Inflammatory macrophage treated with lipopolysaccharide for 1 hour (primary cell): ENCODE results near the gene LRP1.

ENCODE experiments used
- DNase-seq, 2 donors: peaks; one replicate each; pipeline ENCODE4 v3.0.0-alpha.2; 2020 to 2022

Gene LRP1

DNA sequence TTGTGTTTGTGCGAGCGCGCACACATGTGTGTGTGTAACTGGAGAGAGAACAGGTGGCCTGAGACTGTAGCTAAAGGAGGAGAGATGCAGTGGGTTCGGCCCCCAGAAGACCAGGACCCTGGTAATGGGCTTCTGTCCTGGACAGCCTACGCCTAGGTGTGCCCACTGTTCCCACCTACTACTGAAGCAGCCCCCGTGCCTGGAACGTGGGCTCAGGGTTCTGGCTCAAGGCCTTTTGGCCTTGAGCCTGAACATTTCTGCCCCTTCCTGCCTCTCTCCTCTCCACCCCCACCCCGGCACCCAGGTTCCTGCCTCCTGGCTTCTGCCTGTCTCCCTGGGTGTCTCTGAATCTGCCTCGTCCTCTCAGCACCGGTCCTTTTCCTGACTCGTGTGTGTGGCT lies 86.8 kb downstream of the LRP1 start:
- DNase-seq, result no peak

DNA sequence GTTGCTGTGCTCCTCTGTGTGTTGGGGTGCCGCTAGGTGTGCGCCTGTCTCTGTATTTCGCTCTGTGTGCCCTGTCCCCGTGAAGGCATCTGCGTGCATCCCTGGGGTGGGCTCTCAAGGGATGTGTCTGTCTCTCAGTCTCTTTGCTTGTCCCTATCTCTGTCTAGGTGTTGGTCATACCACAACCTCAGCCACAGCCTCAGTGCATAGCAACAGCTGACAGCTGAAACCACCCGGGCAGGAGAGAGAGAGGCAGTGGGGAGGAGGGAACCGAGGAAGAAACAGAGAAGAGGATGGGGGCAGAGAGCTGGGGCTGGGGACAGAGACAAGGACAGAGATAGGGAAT lies 87.4 kb downstream of the LRP1 start:
- no peak for DNase-seq

DNA sequence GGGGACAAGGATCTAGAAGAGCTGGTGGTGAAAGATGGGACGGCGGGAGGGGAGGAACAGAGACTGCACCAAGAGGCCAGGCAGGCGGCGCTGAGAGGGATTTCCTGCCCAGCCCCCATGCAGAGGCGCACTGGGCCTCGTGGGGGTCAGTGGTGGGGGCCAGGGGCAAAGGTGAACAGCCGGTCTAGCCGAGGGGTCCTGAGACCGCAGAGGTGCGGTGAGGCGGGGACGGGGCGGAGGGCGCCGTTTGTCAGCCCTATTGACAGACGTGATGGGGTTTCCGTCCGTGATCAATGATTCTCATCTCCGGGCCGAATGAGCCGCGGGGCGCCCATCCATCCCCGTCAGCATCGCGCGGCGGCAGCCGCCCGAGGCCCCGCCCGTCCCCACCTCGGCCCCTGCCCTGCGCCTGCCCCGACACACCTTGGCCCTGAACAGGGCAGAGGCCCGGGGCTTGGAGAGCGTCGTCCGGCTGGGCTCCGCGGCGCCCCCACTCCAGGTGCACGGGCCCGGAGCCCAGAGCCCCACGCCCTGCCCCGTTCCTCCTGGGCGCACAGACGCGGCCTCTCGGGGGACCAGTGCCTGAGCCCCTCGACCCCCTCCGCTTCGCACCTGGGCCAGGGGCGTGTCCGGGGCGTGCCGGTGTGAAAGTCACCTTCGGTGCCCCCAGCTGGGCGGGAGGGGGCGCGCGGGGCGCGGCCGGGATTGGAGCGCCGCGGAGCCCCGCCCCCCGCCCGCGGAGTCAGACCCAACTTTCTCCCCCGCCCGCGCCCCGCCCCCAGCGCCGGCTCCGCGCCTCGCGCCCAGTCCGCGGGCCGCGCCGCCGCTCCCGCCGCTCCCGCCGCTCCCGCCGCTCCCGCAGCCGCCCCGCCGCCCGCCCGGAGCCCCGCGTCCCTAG lies 88.0 kb downstream of the LRP1 start, which contains the start of gene NXPH4:
NXPH4 (plus strand) TSS at position 781 of the 898 bp plus-strand sequence. CDS start 176 bp downstream, outside the sequence.
- DNase-seq, result no peak

DNA sequence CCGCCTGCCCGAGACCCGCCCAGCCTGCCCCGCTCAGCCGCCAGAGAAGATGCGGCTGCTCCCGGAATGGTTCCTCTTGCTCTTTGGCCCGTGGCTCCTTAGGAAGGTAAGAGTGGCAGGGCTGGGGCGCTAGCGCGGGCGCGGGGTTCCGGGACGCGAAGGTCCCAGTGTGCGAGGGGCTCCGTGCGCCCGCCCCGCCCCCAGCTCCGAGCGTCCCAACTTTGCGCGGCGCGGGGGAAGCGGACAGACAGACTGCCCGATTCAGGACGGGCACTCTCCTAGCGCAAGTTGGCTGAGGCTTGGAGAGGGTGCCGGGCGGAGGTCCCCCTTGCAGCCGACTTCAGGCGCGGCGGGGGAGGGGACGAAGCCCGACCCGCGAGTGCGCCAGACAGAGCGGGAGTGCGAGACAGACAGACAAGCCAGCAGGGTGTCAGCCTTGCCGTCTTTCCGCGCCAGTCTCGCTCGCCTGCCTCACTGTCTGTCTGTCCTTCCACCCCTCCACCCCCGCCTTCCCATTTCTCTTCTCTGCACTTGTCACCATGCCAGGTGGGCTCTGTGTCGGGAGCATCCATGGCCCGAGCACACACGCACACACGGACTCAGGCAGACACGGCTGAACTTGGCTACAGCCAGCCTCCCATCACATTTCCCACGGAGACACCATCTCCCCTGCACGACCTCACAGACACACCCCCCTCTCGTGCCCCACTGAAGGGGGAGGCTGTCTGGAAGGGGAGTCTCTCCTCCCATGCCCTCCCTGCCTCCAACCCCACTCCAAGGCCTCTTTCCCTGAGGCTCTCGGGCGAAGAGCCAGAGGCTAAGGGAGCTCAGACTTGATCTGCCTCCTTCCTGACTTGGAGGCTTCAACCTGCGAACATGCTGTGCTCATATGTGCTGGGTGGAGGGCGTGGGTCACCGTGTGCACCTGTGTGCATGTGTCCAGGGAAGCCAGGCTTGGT lies 88.9 kb downstream of the LRP1 start:
- DNase-seq, result no peak

DNA sequence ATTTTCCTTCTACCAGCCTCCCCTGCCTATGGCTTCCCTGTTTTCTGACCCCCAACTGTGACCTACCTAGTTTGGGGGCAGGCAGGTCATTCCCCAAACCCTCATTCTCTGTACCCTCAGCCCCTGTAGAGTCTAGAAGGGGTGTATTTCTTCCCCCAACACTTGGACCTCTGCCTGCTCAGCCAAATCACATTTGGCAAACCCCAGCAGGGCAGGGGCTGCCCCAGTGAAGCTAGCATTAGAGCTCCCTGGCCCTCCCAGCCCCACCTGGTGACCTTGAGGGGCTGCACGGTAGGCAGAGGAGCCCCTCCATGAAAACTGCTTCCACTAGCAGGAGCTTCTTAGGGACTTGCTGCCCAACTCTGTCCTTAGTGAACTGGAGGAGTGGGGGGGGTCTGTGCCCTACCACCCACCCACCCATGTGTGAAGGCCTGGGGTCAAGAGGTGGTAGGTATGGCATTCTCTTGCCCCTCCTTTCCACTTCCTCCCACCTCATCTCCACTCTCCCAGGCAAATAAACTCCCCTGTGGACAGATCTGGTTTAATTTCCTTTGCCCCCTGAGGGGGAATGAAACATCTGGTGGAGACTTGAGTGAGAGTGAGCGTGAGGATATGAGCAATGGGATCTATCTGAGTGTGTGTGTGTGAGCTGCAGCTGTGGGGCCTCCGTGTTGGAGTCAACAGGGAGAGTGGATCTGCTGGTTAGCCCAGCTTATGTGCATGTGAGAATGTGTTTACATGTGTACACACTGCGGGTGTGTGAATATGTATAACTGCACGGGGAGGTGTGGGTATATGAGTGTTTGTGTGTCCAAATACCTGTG lies 90.0 kb downstream of the LRP1 start:
- no peak for DNase-seq

DNA sequence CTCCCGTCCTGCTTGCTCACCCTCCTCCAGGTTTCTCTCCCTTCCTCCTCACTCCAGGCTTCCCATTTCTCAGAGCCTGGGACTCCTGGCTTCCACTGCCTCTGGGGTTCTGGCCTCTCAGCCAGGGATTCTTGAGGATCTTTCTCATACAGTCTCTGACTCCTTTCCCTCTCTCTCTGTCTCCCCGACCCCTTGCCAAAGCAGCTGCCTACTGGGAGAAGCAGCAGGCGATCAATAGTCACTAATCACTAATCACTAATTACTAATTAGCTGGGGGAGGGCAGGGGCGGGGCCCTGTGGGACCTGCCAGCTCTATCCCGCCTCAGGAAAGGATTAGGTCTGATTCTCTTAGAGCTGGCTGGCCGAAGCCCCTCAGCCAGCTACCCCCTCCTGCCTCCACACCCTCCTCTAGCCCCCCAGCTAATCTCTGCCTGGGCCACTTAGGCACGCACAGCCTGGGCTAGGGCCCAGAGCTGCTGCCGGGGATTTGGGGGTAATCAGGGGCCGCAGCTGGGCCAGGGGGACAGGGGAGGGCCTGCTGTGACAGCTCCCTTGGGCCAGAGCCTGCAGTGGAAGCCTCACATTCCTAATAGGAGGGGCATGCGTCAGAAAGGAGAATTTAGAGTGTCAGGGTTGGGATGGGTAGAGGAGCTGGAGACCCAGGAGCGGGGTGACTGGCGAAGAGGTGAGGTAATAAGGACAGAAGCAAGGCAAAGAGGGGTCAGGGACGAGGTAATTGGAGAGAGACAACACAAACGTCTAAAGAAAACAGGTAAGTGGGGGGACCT lies 91.1 kb downstream of the LRP1 start:
- no peak for DNase-seq

DNA sequence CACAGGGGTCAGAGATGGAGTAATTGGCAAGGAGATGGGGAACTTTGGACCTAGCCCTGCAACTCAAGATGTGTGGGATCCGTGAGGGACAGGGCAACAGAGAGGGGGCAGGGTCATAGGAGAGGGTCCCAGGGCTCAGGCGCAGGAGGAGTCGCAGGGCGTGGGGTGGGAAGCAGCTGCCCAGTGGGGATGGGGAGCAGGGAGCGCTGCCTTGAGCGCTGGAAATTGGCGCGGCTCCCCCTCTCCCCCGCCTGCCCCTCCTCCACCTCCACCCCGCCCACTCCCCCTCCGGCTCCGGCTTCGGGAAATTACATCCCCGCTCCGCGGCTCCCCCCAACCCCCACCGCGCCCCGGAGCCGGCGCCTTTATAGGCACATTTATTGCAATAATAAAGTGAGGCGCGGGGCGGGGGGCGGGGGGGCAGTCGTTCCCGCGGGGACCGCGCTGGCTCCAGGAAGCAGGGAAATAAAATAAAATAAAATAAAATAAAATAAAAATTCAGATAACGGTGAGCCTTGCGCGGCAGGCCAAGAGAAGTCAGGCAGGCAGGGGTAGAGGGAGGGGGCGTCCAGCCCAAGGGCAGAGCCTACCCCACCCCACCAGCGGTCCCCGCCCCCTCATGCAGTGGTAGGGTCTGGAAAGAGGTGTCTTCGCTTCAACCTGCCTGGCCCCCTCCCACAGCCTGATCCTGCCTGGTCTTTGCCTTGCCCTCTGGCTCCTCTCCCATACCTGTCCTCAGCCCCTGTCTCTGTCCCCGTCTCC lies 91.9 kb downstream of the LRP1 start:
- DNase-seq, result no peak

DNA sequence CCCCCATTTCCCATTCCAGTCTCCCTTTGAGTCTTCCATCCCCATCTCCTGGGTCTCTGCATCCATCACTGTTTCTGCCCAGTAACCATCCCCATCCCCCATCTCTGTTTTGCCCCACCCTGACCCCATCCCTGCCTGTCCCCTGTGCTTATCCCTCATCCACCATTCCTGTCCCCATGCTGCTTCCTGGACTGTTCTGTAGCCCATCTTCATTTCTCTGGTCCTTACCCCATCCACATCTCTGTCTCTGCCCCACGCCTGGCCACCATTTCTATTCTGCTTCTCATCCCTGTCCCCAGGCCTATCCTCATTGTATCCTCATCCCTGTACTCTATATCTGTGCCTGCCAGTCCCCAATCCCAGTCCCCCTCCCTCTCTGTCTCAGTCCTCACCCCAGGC lies 92.5 kb downstream of the LRP1 start:
- no peak for DNase-seq

DNA sequence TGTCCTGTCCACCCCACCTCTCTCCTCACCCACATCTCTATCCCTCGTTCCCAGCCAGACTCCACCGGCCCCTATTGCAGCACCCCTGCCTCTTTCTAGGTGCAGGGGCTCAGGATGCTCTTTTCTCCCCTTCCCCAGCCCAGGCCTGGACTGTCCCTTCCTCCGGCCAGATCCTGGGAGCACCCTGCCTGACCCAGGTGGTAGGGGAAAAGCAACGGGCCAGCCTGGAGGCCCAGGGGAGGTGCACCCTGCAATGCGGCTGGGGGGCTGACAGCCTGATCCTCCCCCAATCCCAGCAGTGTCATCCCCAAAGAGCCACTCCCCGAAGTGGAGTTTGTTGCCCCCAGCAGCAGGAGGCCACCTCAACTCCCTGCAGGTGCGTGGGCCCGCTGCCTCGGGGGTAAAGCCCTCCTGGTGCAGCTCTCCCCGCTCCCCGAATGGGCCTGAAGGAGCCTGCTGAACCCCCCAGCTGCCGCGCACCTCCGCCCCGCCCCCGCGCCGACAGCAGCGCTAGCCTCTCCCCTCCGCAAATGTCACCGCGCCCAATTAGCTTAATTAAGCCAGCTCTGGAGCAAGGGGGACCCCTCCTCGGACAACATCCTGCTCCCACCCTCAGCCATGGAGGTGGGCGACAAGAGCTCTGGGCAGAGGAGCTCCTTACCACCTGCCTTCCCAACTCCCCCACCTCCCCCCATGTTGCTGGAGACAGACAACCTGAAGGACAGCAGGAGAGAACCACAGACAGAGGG lies 93.1 kb downstream of the LRP1 start:
- DNase-seq, result no peak

DNA sequence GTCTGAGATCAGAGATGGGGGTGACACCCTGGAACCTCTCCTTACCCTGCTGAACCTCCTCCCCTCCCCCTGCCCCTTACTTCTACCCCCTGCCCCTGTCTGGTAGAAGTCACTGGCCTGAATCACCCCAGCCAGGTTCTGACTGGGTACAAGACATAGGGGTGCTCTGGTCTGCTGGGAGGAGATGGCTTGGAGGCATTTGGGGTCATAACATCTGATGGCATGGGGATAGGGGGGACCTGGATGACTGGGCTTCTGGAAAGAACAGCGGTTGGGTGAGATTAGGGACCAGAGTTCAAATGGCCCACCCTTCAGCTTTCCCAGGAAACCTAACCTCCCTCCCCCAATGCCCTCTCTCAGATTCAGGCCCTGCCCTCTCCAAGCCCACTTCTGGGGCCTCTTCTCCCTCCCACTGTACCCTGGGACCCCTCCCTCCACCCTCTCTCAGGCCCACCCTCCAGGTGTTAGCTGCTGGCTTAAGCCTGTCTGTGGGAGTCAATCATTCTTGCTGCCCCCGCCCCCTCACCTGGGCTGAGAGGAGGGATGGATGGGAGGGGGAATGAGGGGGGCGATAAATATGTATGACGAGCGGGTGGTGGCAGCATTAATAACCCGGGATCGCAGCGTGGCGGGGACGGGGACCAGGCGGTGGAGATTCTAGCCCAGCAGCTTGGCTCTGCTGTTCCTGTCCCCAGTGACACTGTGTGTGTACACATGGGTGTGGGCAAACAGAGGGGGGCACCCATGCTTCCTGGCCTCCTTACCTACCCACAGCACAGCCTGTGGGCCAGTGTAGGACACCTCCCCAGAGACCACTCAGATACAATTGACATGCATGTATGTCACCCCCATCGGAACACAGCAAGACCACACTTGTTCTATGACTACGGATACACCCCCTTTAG lies 94.3 kb downstream of the LRP1 start:
- DNase-seq, result no peak

DNA sequence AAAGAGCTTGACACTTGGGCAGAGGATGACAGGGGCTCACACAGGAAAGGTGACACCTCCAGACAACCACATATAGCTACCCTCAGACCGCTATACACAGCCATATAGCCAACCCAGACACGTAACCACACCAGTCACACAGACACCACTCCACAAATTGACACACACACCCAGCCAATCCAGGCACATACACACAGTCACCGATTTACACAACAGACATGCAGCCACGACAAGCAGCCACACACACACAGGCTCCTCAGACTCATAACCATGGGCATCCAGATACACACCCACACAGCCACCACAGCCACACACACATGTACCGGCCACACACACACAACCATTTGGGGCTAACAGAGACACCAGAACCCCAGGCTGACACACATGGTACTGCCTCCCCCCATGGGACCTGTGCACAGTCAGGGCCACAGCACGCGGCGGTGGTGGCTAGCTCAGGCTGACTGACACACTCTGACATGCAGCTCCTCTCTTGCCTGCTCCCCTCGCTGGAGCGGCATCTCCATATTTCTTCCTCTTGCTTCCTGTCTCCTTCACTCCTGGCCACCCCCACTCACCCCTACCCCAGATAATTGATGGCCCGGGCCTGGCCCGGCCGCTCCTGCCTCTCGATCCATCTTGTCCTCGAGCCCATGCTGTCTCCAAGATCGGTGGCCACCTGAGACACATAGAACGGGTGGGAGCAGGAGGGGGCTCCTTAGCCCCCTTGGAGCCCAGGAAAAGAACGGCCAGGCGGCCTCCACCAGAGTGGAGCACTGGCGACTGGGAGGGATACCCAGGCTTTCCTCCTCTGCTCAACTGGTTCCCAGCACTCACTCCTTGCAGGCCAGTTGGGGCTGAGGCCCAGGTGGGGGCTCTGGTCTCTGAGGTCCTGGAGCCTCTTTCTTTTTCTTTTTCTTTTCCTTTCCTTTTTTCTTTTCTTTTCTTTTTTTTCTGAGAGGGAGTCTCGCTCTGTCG lies 95.2 kb downstream of the LRP1 start:
- DNase-seq, result no peak

DNA sequence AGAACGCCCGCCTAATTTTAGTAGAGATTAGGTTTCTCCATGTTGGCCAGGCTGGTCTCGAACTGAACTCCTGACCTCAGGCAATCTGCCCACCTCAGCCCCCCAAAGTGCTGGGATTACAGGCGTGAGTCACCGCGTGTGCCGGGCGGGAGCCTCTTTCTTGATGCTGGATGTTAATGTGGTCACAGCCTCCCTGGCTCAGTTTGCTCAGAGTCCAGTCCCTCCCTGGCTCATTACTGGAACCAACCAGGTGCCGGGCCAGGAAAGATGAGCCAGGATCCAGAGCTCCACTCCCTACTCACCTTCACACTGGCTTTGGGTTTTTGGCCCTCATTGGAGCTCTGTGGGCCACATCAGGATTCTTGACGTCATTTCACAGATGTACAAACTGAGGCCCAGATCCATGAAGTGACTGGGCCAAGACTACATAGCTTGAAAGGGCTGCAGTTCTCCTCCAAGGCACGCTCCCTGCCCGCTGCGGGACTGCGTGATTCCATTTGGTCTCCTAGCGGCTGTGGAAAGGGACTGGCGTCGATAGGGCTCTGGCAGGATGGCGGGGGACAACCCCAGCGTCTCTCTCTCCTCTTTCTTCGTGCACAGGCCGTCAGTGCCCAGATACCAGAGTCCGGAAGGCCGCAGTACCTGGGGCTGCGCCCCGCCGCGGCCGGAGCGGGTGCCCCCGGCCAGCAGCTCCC lies 96.1 kb downstream of the LRP1 start:
- no peak for DNase-seq

DNA sequence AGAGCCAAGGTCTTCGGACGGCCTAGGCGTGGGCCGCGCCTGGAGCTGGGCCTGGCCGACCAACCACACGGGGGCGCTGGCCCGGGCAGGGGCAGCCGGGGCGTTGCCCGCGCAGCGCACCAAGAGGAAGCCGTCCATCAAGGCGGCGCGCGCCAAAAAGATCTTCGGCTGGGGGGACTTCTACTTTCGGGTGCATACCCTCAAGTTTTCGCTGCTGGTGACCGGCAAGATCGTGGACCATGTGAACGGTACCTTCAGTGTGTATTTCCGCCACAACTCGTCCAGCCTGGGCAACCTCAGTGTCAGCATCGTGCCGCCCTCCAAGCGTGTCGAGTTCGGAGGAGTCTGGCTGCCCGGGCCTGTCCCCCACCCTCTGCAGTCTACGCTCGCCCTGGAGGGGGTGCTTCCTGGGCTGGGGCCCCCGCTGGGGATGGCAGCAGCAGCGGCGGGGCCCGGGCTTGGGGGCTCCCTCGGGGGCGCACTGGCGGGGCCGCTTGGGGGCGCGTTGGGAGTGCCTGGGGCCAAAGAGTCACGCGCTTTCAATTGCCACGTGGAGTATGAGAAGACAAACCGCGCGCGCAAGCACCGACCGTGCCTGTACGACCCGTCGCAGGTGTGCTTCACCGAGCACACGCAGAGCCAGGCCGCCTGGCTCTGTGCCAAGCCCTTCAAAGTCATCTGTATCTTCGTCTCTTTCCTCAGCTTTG lies 96.8 kb downstream of the LRP1 start:
- DNase-seq, result peak; percentile 57 to 84

DNA sequence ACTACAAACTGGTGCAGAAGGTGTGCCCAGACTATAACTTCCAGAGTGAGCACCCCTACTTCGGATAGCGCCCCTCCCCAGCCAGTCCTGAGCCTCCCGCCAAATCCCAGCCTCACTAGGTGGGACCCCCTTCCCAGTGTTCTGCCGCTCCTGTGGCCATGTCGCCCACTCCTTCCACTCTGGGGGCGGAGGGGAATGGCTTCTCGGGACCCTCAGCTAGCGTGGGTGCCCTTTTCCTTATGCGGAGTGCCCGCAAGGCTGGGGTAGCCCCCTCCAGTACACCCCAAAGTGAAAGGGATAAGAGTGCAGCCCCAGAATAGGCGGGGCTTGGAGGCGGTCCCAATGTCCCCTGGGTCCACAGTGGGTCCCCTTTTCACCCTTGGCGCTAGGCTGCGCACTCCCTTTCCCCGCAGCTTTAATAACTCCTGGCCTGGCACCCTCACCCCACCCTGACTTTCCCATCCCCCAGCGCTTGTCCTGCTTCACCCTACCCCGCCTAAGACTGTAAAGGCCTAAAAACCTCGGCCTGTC lies 97.5 kb downstream of the LRP1 start:
- DNase-seq, result no peak

DNA sequence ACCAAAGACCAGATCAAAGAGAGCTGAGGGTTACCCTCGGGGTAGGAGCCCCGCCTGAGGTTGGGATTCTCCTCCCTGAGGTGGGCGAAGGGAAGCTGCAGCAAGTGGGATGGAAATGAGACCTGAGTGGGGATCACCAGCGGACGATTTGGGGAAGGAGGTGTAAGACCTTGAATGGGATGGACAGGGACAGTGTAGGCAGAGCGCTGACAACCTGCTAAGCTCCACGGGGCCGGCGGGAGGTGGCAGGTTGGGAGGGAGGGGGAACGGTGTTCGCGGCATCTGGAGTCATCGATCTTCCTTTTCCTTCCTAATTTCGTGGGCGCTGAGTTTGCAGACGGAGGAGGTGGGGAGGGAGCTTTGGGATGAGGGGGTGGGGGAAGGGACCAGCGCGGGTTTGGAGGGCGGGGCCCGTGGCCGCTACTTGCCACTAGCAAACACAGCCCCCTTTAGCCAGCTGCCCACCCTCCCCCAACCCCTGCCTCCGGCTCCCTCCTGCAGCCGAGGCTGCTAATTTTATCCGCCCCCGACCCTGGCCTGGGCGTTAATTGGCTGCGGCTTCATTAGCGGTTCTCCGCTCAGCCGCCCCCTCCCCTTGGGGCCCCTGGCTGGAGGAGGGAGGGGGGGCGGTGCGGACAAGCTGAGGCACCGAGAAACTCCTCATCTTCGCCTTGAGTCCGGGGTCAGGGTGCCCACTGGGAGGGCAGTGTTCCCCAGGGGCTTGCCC lies 98.5 kb downstream of the LRP1 start:
- DNase-seq, result no peak
